ENCODE measurements around the gene GNRH2.

GRCh38 chr20:3077618-3078134, 34.3 kb downstream of the GNRH2 start:
- no peak for TF ChIP-seq CTCF (IDR thresholded peaks at IDR 0.05)
- no peak for TF ChIP-seq POLR2A (IDR thresholded peaks at IDR 0.05)

Data from testis (tissue), 2 donors.